Left ventricle myocardium inferior (tissue), 1 donor: ENCODE results near the gene FHDC1. TPM values are rescaled to one million over a fixed set of nuclear protein-coding genes. Genes with fewer than 3 reads are reported as not detected.

ENCODE experiments used
- DNase-seq: peaks from one replicate; pipeline ENCODE4 v3.0.0-alpha.2; 2020
- H3K27ac ChIP-seq: fragments of 200-600 bp; replicated peaks from 2 replicates; pipeline ENCODE4 v1.8.0; 2021
- H3K27me3 ChIP-seq: fragments of 200-600 bp; 2 replicates; pipeline ENCODE4 v1.8.0; 2021; ENCODE audit warnings: low read depth
- H3K36me3 ChIP-seq: fragments of 200-600 bp; 2 replicates; pipeline ENCODE4 v1.8.0; 2021
- H3K4me1 ChIP-seq: fragments of 200-600 bp; 2 replicates; pipeline ENCODE4 v1.8.0; 2021
- H3K4me3 ChIP-seq: fragments of 200-600 bp; 2 replicates; pipeline ENCODE4 v1.8.0; 2021; ENCODE audit warnings: mild to moderate bottlenecking, moderate library complexity
- H3K9me3 ChIP-seq: fragments of 200-600 bp; replicated peaks from 2 replicates; pipeline ENCODE4 v1.8.0; 2021
- intact Hi-C: fragments of 100-400 bp; cut with micrococcal nuclease; formaldehyde crosslinking; loops from one replicate; pipeline ENCODE4 v1.11.0; 2022
- total RNA-seq: library from RNA; stranded (reverse); fragmentation: NEBNext Ultra II Directional; extraction: Animal tissue kit (Norgen Biotek cat#: 25700); gene quantifications from one replicate; pipeline ENCODE4 v1.2.1, GENCODE V29; 2021
- TF ChIP-seq, protein P1 (sequence below): fragments of 200-600 bp; IDR thresholded peaks from 2 replicates; pipeline ENCODE4 v1.8.0; 2021; ENCODE audit warnings: antibody characterized with exemption, mild to moderate bottlenecking, borderline replicate concordance
- donor health status: DM: no; HTN: yes; CAD: no; lungs with severe emphysema.

FHDC1 gene
- total RNA-seq, 1 donor from 2014 or later: 0.38 TPM

DNA sequence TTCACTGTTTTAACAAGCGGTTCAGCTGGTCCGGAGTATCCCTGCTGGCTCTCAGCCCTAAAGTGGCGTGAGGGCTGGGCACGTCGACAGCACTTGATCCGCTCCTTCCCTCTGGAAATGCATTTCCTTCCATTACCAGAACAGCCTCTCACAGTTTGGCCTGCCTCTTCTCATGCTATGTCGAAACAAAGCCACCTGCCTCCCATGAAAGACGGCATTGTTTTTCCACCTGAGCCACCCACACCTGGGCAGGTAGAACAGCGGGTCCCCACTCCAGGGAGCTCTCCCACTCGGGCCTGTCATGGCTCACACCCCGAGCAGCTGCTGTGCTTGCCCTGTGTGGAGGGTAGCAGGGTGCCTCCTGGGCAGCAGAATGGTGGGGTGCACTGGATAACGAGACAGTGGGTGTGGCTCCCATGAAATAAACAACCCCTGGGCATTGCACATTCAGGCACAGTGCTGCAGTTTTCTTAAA is 86.2 kb downstream of the FHDC1 start:
- no peak for DNase-seq
- Histone ChIP-seq H3K4me3 (no peak overlapping the region), H3K27ac (no peak overlapping the region), H3K36me3 (no peaks in the 10 kb centered on the region), H3K9me3 (peaks cover under 1% of the 10 kb centered on the region), H3K4me1 (no peaks in the 10 kb centered on the region), H3K27me3 (peaks cover 38% of the 10 kb centered on the region)
- intact Hi-C loops: no loop called here
- TF ChIP-seq, protein P1, sequence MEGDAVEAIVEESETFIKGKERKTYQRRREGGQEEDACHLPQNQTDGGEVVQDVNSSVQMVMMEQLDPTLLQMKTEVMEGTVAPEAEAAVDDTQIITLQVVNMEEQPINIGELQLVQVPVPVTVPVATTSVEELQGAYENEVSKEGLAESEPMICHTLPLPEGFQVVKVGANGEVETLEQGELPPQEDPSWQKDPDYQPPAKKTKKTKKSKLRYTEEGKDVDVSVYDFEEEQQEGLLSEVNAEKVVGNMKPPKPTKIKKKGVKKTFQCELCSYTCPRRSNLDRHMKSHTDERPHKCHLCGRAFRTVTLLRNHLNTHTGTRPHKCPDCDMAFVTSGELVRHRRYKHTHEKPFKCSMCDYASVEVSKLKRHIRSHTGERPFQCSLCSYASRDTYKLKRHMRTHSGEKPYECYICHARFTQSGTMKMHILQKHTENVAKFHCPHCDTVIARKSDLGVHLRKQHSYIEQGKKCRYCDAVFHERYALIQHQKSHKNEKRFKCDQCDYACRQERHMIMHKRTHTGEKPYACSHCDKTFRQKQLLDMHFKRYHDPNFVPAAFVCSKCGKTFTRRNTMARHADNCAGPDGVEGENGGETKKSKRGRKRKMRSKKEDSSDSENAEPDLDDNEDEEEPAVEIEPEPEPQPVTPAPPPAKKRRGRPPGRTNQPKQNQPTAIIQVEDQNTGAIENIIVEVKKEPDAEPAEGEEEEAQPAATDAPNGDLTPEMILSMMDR: no peak

DNA sequence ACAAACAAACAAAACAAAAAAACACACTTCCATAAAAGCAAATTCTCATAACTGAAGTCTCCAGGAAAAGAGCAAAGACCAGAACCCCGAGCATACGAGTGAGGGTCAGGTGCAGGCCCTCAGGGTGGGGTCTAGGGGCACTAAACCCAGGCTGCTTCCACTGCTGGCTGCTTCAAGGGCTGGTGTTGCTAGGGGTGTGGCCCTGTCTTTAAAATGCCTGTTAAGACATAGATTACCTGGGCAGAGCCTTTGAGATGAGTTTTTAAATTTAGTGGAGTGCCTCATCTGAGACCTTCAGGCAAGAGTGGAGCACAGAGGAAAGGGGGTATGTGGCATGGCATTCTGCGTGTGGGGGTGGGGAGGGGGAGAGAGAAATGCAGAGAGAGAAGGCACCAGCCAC is 87.0 kb downstream of the FHDC1 start:
- Histone ChIP-seq H3K36me3 (no peaks in the 10 kb centered on the region), H3K4me1 (no peaks in the 10 kb centered on the region), H3K27me3 (peaks cover 43% of the 10 kb centered on the region), H3K4me3 (no peak overlapping the region), H3K9me3 (peaks cover 8% of the 10 kb centered on the region), H3K27ac (no peak overlapping the region)
- intact Hi-C loops: no loop called here
- TF ChIP-seq, protein P1: no peak
- DNase-seq: no peak

DNA sequence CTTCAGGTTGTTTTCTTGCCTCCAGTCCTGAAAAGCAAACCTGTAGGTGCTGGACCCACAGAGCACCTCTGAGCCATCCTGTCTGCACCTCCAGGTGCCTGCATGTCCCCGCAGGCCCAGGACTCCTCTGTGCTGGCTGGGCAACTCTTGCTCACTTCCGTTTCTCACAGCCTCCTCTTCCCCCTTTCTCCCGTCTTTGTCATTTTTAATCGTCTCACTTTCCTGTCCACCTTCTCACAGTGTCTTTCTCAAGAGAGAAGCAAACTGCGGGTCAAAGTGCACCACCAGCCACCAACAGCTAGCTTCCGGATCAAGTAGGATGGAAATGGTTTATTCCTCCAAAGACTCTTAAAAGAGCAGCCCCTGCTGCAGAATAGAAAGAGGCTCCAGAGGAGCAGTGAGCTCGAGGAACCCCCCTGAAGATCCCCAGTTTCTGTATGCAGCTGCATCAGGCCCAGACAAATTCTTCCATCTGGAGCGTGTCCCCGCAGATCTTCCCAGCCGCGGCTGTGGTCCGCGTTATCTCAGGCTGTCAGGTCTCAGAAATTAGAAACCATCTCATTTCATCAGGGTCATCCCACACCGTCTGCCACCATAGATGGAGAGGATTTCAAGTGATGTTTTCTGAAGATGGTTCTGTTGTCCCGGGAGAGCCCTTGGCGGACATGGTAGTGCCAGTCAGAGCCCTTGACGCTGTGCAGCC is 87.7 kb downstream of the FHDC1 start:
- Histone ChIP-seq H3K4me1 (no peaks in the 10 kb centered on the region), H3K27ac (no peak overlapping the region), H3K9me3 (peaks cover 15% of the 10 kb centered on the region), H3K4me3 (no peak overlapping the region), H3K27me3 (peaks cover 46% of the 10 kb centered on the region), H3K36me3 (no peaks in the 10 kb centered on the region)
- no peak for DNase-seq
- intact Hi-C loops: no loop called here
- TF ChIP-seq, protein P1: no peak

DNA sequence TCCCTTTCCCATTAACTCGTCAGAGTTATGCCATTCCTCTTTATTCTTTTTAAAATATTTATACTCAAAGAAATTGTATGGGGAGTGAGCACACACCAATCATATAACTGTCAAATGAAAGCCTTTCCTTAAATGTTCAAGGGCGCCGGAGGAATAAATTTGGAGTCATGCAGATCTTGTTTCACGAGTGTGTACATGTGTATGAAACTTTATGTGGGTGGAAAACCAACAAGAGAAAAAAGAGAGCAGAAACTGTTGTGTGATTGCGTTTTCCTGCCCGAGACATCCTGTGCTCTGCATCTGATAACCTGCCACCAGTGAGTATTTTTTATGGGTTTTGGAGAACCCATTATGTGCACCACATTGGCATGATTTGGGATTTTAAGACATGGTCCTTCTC is 88.3 kb downstream of the FHDC1 start:
- intact Hi-C loops: no loop called here
- TF ChIP-seq, protein P1: no peak
- H3K36me3 ChIP-seq: no peaks in the 10 kb centered on the region
- H3K4me3 ChIP-seq: no peak overlapping the region
- H3K27me3 ChIP-seq: peaks cover 45% of the 10 kb centered on the region
- H3K4me1 ChIP-seq: no peaks in the 10 kb centered on the region
- H3K9me3 ChIP-seq: peaks cover 22% of the 10 kb centered on the region
- H3K27ac ChIP-seq: no peak overlapping the region
- DNase-seq: no peak

DNA sequence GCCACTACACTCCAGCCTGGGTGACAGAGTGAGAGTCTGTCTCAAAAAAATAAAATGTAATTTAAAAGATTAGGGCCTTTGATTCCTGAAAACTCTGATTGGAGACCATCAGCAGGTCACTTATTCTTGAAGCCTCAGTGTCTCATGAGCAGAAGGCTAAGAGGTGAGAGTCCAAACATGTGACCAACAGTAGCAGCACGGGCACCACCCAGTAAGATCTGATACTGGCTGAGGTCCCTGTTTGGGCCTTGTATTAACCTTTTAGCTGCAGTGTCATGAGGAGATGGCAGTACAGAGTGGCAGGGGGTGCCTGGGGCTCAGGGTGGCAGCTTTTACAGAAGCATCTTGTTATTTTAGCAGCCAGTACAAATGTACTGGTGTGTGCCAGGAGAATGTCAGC is 89.3 kb downstream of the FHDC1 start:
- Histone ChIP-seq H3K27ac (no peak overlapping the region), H3K36me3 (no peaks in the 10 kb centered on the region), H3K9me3 (peaks cover 31% of the 10 kb centered on the region), H3K4me1 (no peaks in the 10 kb centered on the region), H3K4me3 (no peak overlapping the region), H3K27me3 (peaks cover 37% of the 10 kb centered on the region)
- intact Hi-C loops: no loop called here
- no peak for DNase-seq
- TF ChIP-seq, protein P1: no peak
